DMS53 (cell line): ENCODE results near the gene ZNF486.
"Not testable (repeated sequence)": the region's sequence is repeated elsewhere in the genome, so short reads cannot be mapped to it uniquely, and the experiment has no call there.

Experiments used
- DNase-seq: peaks from one replicate; lab custom pipeline; 2025; lab: John Stamatoyannopoulos, UW

ZNF486 gene

DNA sequence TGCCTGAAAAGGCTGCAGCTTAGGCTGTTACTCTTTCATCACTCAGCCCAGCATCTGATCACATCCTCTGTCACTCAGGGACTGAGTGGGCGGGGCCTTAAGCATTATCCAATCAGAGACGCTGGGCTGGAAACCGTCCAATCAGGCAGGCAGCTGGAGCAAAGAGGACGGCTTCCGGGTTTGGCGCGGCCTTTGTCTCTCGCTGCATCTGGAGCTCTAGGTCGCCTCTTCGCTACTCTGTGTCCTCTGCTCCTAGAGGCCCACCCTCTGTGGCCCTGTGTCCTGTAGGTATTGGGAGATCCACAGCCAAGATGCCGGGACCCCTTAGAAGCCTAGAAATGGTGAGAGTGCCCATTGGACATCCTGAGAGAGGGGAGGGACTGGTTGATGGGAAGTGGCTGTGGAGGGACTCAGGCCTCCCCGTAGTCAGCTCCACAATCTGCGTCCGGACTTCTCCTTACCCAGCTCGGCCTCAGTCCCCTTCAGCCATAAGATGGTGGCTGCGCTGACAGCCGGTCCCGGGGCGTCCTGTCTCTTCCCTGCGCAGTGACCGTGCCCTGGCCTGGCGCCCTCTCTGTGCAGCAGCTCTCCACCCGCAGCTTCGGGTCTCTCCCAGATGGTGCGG is at the start of gene ZNF486:
TSS of gene ZNF486 (plus strand) at position 195 of the 625 bp plus-strand sequence. CDS start at position 312, 117 bp downstream.
- peak; percentile 97 for DNase-seq

DNA sequence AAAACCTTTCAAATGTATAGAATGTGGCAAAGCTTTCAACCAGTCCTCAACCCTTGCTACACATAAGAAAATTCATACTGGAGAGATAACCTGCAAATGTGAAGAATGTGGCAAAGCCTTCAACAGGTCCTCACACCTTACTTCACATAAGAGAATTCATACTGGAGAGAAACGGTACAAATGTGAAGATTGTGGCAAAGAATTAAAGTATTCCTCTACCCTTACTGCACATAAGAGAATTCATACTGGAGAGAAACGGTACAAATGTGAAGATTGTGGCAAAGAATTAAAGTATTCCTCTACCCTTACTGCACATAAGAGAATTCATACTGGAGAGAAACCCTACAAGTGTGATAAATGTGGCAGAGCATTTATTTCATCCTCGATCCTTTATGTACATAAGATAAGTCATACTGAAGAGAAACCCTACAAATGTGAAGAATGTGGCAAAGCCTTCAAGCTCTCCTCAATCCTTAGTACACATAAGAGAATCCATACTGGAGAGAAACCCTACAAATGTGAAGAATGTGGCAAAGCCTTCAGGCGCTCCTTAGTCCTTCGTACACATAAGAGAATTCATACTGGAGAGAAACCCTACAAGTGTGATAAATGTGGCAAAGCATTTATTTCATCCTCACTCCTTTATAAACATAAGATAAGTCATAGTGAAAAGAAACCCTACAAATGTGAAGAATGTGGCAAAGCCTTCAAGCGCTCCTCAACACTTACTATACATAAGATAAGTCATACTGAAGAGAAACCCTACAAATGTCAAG is 48.8 kb upstream of the ZNF486 start:
- DNase-seq, result not testable (repeated sequence)

- DNase-seq, result no peak
Observed at GRCh38 chr19:20124879-20125278, 42.1 kb upstream of the ZNF486 start.

DNA sequence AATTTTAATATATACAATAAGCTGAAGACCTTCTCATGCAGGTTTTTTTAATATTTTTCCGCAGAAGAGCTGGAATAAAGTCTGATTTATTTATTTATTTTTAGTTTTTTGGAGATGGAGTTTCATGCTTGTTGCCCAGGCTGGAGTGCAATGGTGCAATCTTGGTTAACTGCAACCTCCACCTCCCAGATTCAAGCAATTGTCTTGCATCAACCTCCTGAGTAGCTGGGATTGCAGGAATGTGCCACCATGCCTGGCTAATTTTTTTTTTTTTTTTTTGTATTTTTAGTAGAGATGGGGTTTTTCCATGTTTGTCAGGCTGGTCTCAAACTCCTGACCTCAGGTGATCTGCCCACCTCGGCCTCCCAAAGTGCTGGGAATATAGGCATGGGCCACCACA is 34.1 kb upstream of the ZNF486 start:
- not testable (repeated sequence) for DNase-seq

GRCh38 chr19:20137714-20138113 is 29.3 kb upstream of the ZNF486 start:
- DNase-seq, result not testable (repeated sequence)

DNA sequence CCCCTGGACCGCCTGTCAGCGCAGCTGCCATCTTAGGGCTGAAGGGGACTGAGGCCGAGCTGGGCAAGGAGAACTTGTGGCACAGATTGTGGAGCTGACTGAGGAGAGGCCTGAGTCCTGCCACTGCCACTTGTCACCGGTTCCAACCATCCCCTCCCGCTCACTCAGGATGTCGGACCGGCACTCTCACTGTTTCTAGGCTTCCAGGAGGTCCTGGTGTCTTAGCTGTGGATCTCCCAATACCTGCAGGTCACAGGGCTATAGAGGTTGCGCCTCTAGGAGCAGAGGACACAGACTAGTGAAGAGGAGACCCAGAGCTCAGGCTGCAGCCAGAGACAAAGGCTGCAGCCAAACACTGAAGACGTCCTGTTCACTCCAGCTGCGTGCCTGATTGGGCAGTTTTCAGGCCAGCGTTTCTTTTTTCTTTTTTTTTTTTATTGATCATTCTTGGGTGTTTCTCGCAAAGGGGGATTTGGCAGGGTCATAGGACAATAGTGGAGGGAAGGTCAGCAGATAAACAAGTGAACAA is 15.3 kb upstream of the ZNF486 start:
- peak; percentile 48 for DNase-seq

DNA sequence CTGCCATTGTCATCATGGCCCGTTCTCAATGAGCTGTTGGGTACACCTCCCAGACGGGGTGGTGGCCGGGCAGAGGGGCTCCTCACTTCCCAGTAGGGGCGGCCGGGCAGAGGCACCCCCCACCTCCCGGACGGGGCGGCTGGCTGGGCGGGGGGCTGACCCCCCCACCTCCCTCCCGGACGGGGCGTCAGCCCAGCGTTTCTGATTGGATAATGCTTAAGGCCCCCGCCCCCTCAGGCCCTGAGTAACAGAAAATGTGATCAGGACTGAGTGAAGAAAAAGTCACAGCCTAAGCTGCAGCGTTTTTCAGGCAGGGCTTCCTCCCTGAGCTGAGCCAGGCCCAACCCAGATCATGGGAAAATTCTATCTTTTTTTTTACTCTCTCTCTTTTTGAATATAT is 14.5 kb upstream of the ZNF486 start:
- DNase-seq, result peak; percentile 2

DNA sequence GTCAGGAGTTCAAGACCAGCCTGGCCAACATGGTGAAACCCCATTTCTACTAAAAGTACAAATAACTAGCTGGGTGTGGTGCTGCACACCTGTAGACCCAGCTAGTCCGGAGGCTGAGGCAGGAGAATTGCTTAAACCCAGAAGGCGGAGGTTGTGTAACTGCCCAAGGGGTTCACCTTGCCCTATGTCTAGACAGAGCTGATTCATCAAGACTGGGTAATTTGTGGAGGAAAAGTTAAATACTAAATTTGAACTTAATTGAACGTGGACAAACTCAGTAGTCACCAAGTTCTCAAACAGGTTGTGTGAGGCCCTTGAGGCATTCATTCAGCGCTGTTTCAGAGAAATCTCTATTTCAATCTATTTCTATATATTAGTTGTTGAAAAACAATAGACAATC is 13.7 kb upstream of the ZNF486 start:
- no peak for DNase-seq

GRCh38 chr19:20154636-20155035 is 12.4 kb upstream of the ZNF486 start:
- DNase-seq, result no peak

DNA sequence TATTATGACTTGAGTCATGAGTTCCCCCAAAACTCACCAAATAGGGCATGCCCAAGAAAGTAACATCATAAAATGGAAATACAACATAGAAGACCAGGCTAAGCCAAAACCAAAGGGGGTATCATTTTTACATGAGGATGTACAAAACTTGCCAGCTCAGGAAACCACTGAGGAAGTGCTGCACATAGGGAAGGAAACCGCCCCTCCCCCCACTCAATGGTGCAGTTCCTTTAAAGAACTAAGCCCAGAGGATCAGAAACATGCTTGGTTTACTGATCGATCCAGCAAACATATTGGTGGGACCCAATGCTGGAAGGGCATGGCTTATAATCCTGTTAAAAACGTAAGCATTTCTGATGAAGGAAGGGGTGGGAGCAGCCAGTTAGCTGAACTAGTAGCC is 4.2 kb upstream of the ZNF486 start:
- no peak for DNase-seq

DNA sequence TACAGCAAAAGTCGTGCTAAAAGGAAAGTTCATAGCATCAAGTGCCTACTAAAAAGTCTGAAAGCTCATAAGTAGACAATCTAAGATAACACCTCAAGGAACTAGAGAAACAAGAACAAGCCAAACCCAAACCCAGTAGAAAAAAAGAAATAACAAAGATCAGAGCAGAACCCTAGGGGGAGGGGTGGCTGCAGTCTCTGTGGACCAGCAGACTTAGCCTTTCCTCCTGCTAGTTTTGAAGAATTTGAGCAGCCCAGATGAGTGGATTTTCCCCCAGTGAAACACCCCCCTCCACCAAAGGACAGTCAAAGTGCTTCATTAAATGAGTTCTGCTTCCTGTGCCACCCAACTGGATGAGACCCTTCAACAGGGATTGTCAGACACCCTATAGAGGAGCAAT is 2.6 kb upstream of the ZNF486 start:
- no peak for DNase-seq

- peak; percentile 76 for DNase-seq
Observed at GRCh38 chr19:20165971-20166592, 932 bp upstream of the ZNF486 start.

- DNase-seq, result peak; percentile 50
Observed at GRCh38 chr19:20167651-20168122, 673 bp downstream of the ZNF486 start.

DNA sequence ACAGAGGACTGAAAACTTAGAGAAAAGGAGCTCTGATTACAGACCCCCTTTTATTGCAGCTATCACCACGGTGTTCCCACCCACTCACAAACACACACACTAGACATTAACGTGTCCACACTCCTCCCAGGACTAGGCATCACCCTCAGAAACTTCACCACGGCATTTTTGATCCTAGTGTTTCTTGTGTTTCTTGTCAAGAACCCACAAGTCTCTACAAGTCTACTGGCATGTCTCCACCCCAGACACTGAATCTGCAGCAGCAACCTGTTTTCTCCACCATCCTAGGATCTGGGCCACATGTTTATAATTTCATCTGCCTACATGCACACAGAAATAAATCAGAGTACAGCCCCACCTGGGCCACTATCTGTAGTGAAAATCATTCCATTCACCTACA is 4.3 kb downstream of the ZNF486 start:
- DNase-seq, result no peak

- DNase-seq, result not testable (repeated sequence)
Observed at GRCh38 chr19:20175848-20176247, 8.8 kb downstream of the ZNF486 start.

DNA sequence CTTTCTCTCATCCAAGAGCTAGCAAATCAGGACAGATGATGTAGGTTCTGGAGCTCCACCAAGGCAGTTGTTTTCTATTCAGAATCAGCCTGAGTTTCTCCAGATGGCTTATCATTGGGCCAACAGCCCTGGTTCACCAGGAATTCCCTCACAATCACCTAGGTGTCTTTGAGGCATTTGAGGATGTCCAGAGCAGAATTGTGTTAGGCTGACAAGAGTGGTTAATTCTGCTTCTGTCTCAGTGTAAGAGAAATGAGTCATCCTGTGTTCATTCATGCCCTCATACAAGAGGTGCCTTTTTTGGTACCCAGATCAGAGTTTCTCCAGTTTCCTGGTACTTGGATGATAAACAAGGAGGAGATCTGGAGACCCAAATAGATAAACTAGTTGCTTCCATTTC is 12.9 kb downstream of the ZNF486 start:
- peak; percentile 1 for DNase-seq

DNA sequence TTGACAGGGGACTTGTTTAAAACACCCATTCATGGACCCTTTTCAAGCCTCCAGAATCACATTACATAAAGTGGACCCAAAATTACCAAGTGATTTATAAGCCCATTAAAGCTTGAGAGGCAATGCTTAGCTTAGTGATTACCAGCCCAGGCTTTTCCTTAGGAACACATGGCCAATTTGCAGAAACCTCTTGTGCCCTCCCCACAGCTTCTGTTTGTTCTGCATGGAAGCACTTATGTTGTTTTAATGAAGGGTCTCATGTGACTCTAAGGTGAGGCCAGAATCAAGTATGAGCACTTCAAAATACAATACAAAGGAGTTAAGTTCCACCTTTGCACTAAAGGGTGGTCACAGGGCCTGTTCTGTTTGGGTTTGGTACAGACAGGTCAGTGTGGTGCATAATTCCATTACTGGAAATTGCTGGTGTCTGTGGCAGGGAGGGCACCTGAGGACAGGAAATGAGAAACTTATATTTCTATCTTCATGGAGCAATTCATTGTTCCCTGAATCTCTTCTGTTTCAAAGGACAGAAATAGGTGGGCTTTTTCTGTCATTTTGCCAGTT is 15.3 kb downstream of the ZNF486 start:
- peak; percentile 11 for DNase-seq

- no peak for DNase-seq
Observed at GRCh38 chr19:20186174-20186573, 19.2 kb downstream of the ZNF486 start.

GRCh38 chr19:20197747-20198146 is 30.7 kb downstream of the ZNF486 start:
- DNase-seq, result no peak

- no peak for DNase-seq
Observed at GRCh38 chr19:20209051-20209450, 42.0 kb downstream of the ZNF486 start.

DNA sequence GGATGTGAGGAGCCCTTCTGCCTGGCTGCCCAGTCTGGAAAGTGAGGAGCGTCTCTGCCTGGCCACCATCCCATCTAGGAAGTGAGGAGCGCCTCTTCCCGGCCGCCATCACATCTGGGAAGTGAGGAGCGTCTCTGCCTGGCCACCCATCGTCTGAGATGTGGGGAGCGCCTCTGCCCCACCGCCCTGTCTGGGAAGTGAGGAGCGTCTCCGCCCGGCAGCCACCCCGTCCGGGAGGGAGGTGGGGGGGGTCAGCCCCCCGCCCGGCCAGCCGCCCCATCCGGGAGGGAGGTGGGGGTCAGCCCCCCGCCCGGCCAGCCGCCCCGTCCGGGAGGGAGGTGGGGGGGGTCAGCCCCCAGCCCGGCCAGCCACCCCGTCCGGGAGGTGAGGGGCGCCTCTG is 47.4 kb downstream of the ZNF486 start:
- not testable (repeated sequence) for DNase-seq

- not testable (repeated sequence) for DNase-seq
Observed at GRCh38 chr19:20221605-20222004, 54.6 kb downstream of the ZNF486 start.
